HUES64 (cell line): ENCODE measurements around the gene C1GALT1. TPM values are rescaled to one million over a fixed set of nuclear protein-coding genes. Genes with fewer than 3 reads are reported as not detected.
A peak's percentile ranks its signal among the peaks of the same experiment; 100 is the strongest.
"Not testable (repeated sequence)": the region's sequence is repeated elsewhere in the genome, so short reads cannot be mapped to it uniquely, and the experiment has no call there.

Experiments
- H3K27ac ChIP-seq: 2 replicates; pipeline ENCODE4 v1.7.0; 2013; ENCODE audit warnings: low read depth, low read length, inconsistent platforms
- H3K27me3 ChIP-seq: 2 replicates; pipeline ENCODE4 v1.6.1; 2013; ENCODE audit warnings: mild to moderate bottlenecking, low read length; ENCODE audit not compliant: insufficient read depth
- H3K36me3 ChIP-seq: 2 replicates; pipeline ENCODE4 v1.6.1; 2013; ENCODE audit warnings: mild to moderate bottlenecking, low read length; ENCODE audit not compliant: insufficient read depth
- H3K4me1 ChIP-seq: 2 replicates; pipeline ENCODE4 v1.6.1; 2013; ENCODE audit warnings: mild to moderate bottlenecking, low read length, moderate library complexity; ENCODE audit not compliant: insufficient read depth
- H3K4me3 ChIP-seq: 2 replicates; pipeline ENCODE4 v1.5.1; 2013; ENCODE audit warnings: mild to moderate bottlenecking, low read length, moderate library complexity
- H3K9ac ChIP-seq: 2 replicates; pipeline ENCODE4 v1.6.1; 2013; ENCODE audit warnings: mild to moderate bottlenecking, low read depth, low read length
- H3K9me3 ChIP-seq: 2 replicates; pipeline ENCODE4 v1.6.1; 2013; ENCODE audit warnings: low read depth, low read length; ENCODE audit not compliant: insufficient read depth
- WGBS: fragments of 150-250, 120-280 bp; methylation state at CpG from one replicate; pipeline ENCODE4 v1.1.7; 2013; ENCODE audit warnings: missing lambda C conversion rate; 5-methylcytosine and 5-hydroxymethylcytosine counted together
- polyA plus RNA-seq, 2 experiments: library from polyadenylated mRNA; stranded (reverse); fragments of 50-300 nt; gene quantifications; one replicate each; pipeline ENCODE4 v1.2.3, GENCODE V29; 2013

The C1GALT1 gene
- 48.1 TPM for polyA plus RNA-seq (2013, experiment 1 of 2)
- polyA plus RNA-seq (2013, experiment 2 of 2) = 44.0 TPM

GRCh38 chr7:7182156-7183060 lies at the start of gene C1GALT1:
Gene C1GALT1 (plus strand): TSS chr7:7182544. CDS start chr7:7234320, 51,776 bp downstream.
- Histone ChIP-seq H3K4me3 (peak within 1 kb of the TSS; percentile 87), H3K36me3 (peaks cover 17% of the 10 kb centered on the region), H3K4me1 (peaks cover 44% of the 10 kb centered on the region), H3K9ac (peak within 1 kb of the TSS; percentile 80), H3K27ac (peak within 1 kb of the TSS; percentile 97), H3K9me3 (no peaks in the 10 kb centered on the region), H3K27me3 (no peaks in the 10 kb centered on the region)
- under 1% methylated on average over 79 of the region's 82 CpGs for WGBS

DNA sequence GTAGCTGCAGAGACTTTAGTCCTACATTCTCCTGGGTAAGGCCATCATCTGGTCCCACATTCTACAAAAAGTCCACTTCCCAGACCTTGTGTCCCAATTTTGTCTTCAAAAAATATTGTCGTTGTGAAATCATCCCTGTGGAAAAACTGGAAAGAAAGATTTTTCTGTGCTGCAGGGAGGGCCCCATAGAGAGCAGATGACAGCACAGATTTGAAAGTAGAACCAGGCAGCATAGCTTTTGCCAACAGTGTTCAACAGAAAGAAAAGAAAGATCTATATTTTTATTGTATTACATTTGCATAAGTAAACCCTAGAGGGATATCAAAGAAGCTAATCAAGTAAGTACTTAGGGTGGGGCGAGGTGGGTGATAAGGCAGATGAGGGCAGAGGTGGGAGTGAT lies 48.3 kb upstream of the C1GALT1 start:
- WGBS = 95% methylated on average over 1 of the region's 2 CpGs

DNA sequence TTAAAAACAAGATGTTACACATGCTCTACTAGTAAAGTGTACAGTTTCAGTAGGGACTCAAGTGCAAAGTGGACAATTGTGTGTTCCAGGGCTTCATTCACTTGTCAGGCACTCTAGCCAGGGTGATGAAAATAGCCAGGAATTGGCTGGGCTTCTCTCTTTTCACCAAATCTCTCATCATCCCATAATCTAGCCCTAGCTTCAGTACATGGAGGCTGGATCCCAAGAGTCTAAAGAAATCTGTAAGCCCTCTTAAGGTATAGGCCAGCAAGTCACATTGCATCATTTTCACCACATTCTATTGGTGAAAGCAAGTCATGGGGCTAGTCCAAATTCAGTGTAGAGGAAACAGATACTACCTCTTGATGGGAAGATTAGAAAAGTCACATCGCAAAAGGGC lies 47.3 kb upstream of the C1GALT1 start:
- no peaks in the 10 kb centered on the region for H3K36me3 ChIP-seq
- no peaks in the 10 kb centered on the region for H3K27me3 ChIP-seq
- H3K9ac ChIP-seq = no peak overlapping the region
- H3K27ac ChIP-seq = no peak overlapping the region
- H3K4me1 ChIP-seq = peaks cover 31% of the 10 kb centered on the region
- H3K4me3 ChIP-seq = no peak overlapping the region
- 100% methylated on average over 1 of the region's 1 CpG for WGBS
- H3K9me3 ChIP-seq = no peaks in the 10 kb centered on the region

More for the DNA sequence above, 48.3 kb upstream of the C1GALT1 start:
- Histone ChIP-seq H3K27me3 (no peaks in the 10 kb centered on the region), H3K27ac (no peak overlapping the region), H3K36me3 (no peaks in the 10 kb centered on the region), H3K9ac (no peak overlapping the region), H3K4me3 (no peak overlapping the region), H3K9me3 (no peaks in the 10 kb centered on the region), H3K4me1 (peaks cover 31% of the 10 kb centered on the region)

- H3K27me3 ChIP-seq, H3K9me3 ChIP-seq, H3K36me3 ChIP-seq, H3K9ac ChIP-seq, H3K4me3 ChIP-seq: not testable (repeated sequence)
- Histone ChIP-seq H3K27ac (peak overlapping the region; percentile 41; the same call in 1 of the 2 replicates), H3K4me1 (peaks cover 28% of the 10 kb centered on the region)
- WGBS = 67% methylated on average over 1 of the region's 1 CpG
Observed at GRCh38 chr7:7135924-7136323, 46.4 kb upstream of the C1GALT1 start.

GRCh38 chr7:7136466-7137381 lies 45.6 kb upstream of the C1GALT1 start:
- peak overlapping the region; percentile 41; the same call in 1 of the 2 replicates for H3K27ac ChIP-seq
- no peak overlapping the region for H3K4me3 ChIP-seq
- H3K9ac ChIP-seq = no peak overlapping the region
- H3K27me3 ChIP-seq = no peaks in the 10 kb centered on the region
- 89% methylated on average over 4 of the region's 6 CpGs for WGBS
- no peaks in the 10 kb centered on the region for H3K9me3 ChIP-seq
- H3K36me3 ChIP-seq = no peaks in the 10 kb centered on the region
- H3K4me1 ChIP-seq = peaks cover 20% of the 10 kb centered on the region

DNA sequence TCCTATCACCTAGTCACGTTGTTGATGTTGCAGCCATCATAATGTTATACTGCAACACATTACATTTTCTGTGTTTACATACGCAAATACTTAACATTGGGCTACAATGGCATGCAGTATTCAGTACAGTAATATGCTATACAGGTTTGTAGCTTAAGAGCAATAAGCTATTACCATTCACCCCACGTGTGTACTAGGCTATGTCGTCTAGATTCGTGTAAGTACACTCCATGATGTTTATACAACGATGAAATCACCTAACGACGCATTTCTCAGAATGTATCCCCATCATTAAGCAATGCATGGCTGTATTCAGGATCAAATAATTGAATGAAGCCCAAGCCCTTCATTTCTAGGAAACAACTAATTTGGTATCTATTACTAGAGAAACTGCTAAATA lies 43.4 kb upstream of the C1GALT1 start:
- Histone ChIP-seq H3K4me3 (no peak overlapping the region), H3K27me3 (no peaks in the 10 kb centered on the region), H3K9me3 (no peaks in the 10 kb centered on the region), H3K9ac (no peak overlapping the region), H3K36me3 (no peaks in the 10 kb centered on the region), H3K4me1 (peaks cover 20% of the 10 kb centered on the region), H3K27ac (no peak overlapping the region)
- WGBS = 89% methylated on average over 8 of the region's 8 CpGs

GRCh38 chr7:7143404-7143803 lies 38.9 kb upstream of the C1GALT1 start:
- H3K27ac ChIP-seq, H3K4me1 ChIP-seq, H3K9ac ChIP-seq, H3K27me3 ChIP-seq, H3K4me3 ChIP-seq, H3K36me3 ChIP-seq: not testable (repeated sequence)
- peaks cover 15% of the 10 kb centered on the region for H3K9me3 ChIP-seq
- WGBS = no CpG with 5 or more reads among the region's 1 CpG

DNA sequence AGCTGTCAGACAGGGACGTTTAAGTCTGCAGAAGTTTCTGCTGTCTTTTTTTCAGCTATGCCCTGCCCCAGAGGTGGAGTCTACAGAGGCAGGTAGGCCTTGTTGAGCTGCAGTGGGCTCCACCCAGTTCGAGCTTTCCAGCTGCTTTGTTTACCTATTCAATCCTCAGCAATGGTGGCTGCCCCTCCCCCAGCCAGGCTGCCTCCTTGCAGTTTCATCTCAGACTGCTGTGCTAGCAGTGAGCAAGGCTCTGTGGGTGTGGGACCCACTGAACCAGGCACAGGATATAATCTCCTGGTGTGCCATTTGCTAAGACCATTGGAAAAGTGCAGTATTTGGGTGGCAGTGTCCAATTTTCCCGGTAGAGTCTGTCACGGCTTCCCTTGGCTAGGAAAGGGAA lies 37.2 kb upstream of the C1GALT1 start:
- not testable (repeated sequence) for H3K36me3 ChIP-seq, H3K4me1 ChIP-seq, H3K9ac ChIP-seq, H3K4me3 ChIP-seq, H3K27ac ChIP-seq, H3K27me3 ChIP-seq
- H3K9me3 ChIP-seq = peaks cover 15% of the 10 kb centered on the region
- 85% methylated on average over 4 of the region's 4 CpGs for WGBS

DNA sequence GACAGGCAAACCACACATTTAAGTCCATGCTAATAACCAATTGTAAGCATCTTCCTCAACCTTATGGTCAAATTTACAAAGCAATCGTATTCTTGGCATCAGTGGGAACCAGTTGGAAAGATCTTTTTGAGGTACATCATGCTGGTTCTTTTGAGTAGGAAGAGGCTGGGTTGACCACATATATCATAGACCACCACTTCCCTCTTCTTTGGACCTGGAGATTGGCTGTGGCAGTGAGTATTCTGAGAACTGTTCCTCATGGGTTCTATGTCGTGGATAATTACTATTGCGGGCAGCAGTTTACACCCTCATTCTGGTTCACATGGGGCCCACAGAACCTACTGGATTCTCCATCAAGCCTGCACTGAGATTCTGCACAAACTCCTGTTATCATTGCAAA lies 35.5 kb upstream of the C1GALT1 start:
- no peak overlapping the region for H3K9ac ChIP-seq
- no peak overlapping the region for H3K4me3 ChIP-seq
- no peaks in the 10 kb centered on the region for H3K36me3 ChIP-seq
- H3K9me3 ChIP-seq = peaks cover 15% of the 10 kb centered on the region
- no peaks in the 10 kb centered on the region for H3K27me3 ChIP-seq
- no peak overlapping the region for H3K27ac ChIP-seq
- H3K4me1 ChIP-seq = no peaks in the 10 kb centered on the region
- 85% methylated on average over 3 of the region's 3 CpGs for WGBS

GRCh38 chr7:7148798-7149481 lies 33.4 kb upstream of the C1GALT1 start:
- Histone ChIP-seq H3K4me1 (no peaks in the 10 kb centered on the region), H3K36me3 (no peaks in the 10 kb centered on the region), H3K27me3 (no peaks in the 10 kb centered on the region), H3K9ac (no peak overlapping the region), H3K27ac (no peak overlapping the region), H3K9me3 (peaks cover 24% of the 10 kb centered on the region), H3K4me3 (no peak overlapping the region)
- WGBS = 95% methylated on average over 7 of the region's 7 CpGs
